OCI-LY7 (cell line): ENCODE data around the gene CEP55. TPM values are rescaled to one million over a fixed set of nuclear protein-coding genes. Genes with fewer than 3 reads are reported as not detected.

Experiments used
- BruUV-seq: library from RNA; stranded (reverse); fragments of 400-500 nt; replicated peaks from 2 replicates; lab custom pipeline; 2021; lab: Mats Ljungman, UMichigan
- CTCF ChIA-PET: fragments of 300-600 bp; sonication (Branson Sonifier 250); formaldehyde crosslinking; loops from one replicate; lab custom pipeline; 2022; ENCODE audit warnings: antibody characterized with exemption; ENCODE audit not compliant: unreplicated experiment; lab: Charles Lee
- POLR2A ChIA-PET: fragments of 300-600 bp; sonication (Branson Sonifier 250); formaldehyde crosslinking; loops from one replicate; lab custom pipeline; 2022; ENCODE audit warnings: antibody characterized with exemption; lab: Charles Lee
- DNase-seq: peaks from one replicate; pipeline ENCODE4 v3.0.0-alpha.2; 2015; ENCODE audit warnings: low spot score
- H2AFZ ChIP-seq: fragments of 200-600 bp; sonication (generic), shearing (Covaris generic); 2 replicates; pipeline ENCODE4 v1.6.1; 2014; ENCODE audit warnings: mild to moderate bottlenecking, antibody characterized with exemption, low read length, moderate library complexity
- H3K27ac ChIP-seq: fragments of 200-600 bp; sonication (generic); 2 replicates; pipeline ENCODE4 v1.5.1; 2014; ENCODE audit warnings: mixed run types, low read depth, mild to moderate bottlenecking, moderate library complexity, low read length, inconsistent platforms; ENCODE audit not compliant: poor library complexity, severe bottlenecking
- H3K36me3 ChIP-seq: fragments of 200-600 bp; sonication (generic); 2 replicates; pipeline ENCODE4 v1.6.1; 2014; ENCODE audit warnings: mild to moderate bottlenecking, antibody characterized with exemption, low read length, moderate library complexity, mixed read lengths; ENCODE audit not compliant: insufficient read depth
- H3K4me1 ChIP-seq: fragments of 200-600 bp; sonication (generic); 2 replicates; pipeline ENCODE4 v1.5.1; 2014; ENCODE audit warnings: mild to moderate bottlenecking, low read length; ENCODE audit not compliant: insufficient read depth, poor library complexity, severe bottlenecking
- H3K4me2 ChIP-seq: fragments of 200-600 bp; sonication (generic); 2 replicates; pipeline ENCODE4 v1.6.1; 2014; ENCODE audit warnings: mild to moderate bottlenecking, low read length
- H3K4me3 ChIP-seq: fragments of 200-600 bp; sonication (generic); 2 replicates; pipeline ENCODE4 v1.5.1; 2014; ENCODE audit warnings: mild to moderate bottlenecking, low read depth, low read length; ENCODE audit not compliant: poor library complexity, severe bottlenecking
- H3K79me2 ChIP-seq: fragments of 200-600 bp; sonication (generic); 2 replicates; pipeline ENCODE4 v1.6.1; 2016; ENCODE audit warnings: low read depth, mild to moderate bottlenecking, low read length, moderate library complexity, mixed read lengths; ENCODE audit not compliant: insufficient read depth
- H3K9me2 ChIP-seq: fragments of 200-600 bp; sonication (generic); 2 replicates; pipeline ENCODE4 v1.6.1; 2016; ENCODE audit warnings: mild to moderate bottlenecking, low read length, mixed read lengths; ENCODE audit not compliant: insufficient read depth
- H3K9me3 ChIP-seq: fragments of 200-600 bp; sonication (generic); 2 replicates; pipeline ENCODE4 v1.6.1; 2014; ENCODE audit warnings: mild to moderate bottlenecking, mixed run types, low read length, mixed read lengths
- H4K20me1 ChIP-seq: fragments of 200-600 bp; sonication (generic); 2 replicates; pipeline ENCODE4 v1.6.1; 2014; ENCODE audit warnings: mild to moderate bottlenecking, antibody characterized with exemption, low read length, moderate library complexity, mixed read lengths; ENCODE audit not compliant: insufficient read depth
- CTCF ChIP-seq: fragments of 200-600 bp; sonication (generic); conservative IDR thresholded peaks from 2 replicates; pipeline ENCODE4 v1.5.1; 2014; ENCODE audit warnings: mild to moderate bottlenecking, antibody characterized with exemption, low read length, moderate library complexity, mixed read lengths
- EZH2phosphoT487 ChIP-seq: fragments of 200-600 bp; sonication (generic); IDR thresholded peaks from 2 replicates; pipeline ENCODE4 v1.6.1; 2018; ENCODE audit warnings: low read depth, borderline replicate concordance, mild to moderate bottlenecking, mixed run types, antibody characterized with exemption, low read length, moderate library complexity, mixed read lengths
- intact Hi-C: fragments of 100-400 bp; cut with micrococcal nuclease; formaldehyde crosslinking; loops from one replicate; pipeline ENCODE4 v1.10.0; 2022; ENCODE audit not compliant: unreplicated experiment
- total RNA-seq, 2 experiments: library from RNA; depleted of rRNA in 1 of 2; stranded (reverse); fragments of >200 nt in 1 of 2; shearing (Covaris generic) in 1 of 2; gene quantifications; 2 replicates each; pipeline ENCODE4 v1.2.3, GENCODE V29; 2014 to 2022

The CEP55 gene
- total RNA-seq, 2 experiments from 2014 or later = 64.5 to 68.3 TPM

GRCh38 chr10:93478873-93479272, 17.5 kb upstream of the CEP55 start:
- H3K4me3 ChIP-seq = no peak overlapping the region
- H3K27ac ChIP-seq = no peak overlapping the region
- BruUV-seq = no TSS peak
- CTCF ChIA-PET = no interaction called here
- H3K9me2 ChIP-seq = no peaks in the 10 kb centered on the region
- no peak for DNase-seq
- intact Hi-C loops = no loop called here
- H3K36me3 ChIP-seq = no peaks in the 10 kb centered on the region
- peaks cover 6% of the 10 kb centered on the region for H3K4me1 ChIP-seq
- H3K9me3 ChIP-seq = no peaks in the 10 kb centered on the region
- H3K4me2 ChIP-seq = no peak overlapping the region
- H4K20me1 ChIP-seq = no peaks in the 10 kb centered on the region
- TF ChIP-seq CTCF (no peak), EZH2phosphoT487 (no peak)
- no peak overlapping the region for H2AFZ ChIP-seq
- POLR2A ChIA-PET = no interaction called here
- H3K79me2 ChIP-seq = no peaks in the 10 kb centered on the region

- intact Hi-C loops = loop anchor here (1.0 to 5.0 kb wide), 3 partner anchors 30 to 105 kb away; no protein-coding TSS in a partner anchor
- TF ChIP-seq EZH2phosphoT487 (no peak; the same call in 1 of the 2 replicates), CTCF (no peak)
- POLR2A ChIA-PET = interaction anchor here (0.9 to 2.7 kb wide), 4 partner anchors 24 to 128 kb away, joined by 3 to 14 read pairs (median 5); no protein-coding TSS in a partner anchor
- Histone ChIP-seq H3K4me2 (peak overlapping the region; percentile 71), H3K79me2 (no peaks in the 10 kb centered on the region), H3K4me1 (peaks cover 6% of the 10 kb centered on the region), H3K27ac (no peak overlapping the region), H3K4me3 (peak overlapping the region; percentile 63), H3K36me3 (no peaks in the 10 kb centered on the region), H3K9me2 (no peaks in the 10 kb centered on the region), H4K20me1 (no peaks in the 10 kb centered on the region), H2AFZ (peak overlapping the region; percentile 76; the same call in 1 of the 2 replicates), H3K9me3 (no peaks in the 10 kb centered on the region)
- DNase-seq = no peak
- no TSS peak for BruUV-seq
- CTCF ChIA-PET = interaction anchor here (2.9 kb wide), 1 partner anchor 105 kb away, joined by 15 read pairs; no protein-coding TSS in a partner anchor
Measured at GRCh38 chr10:93481637-93482144, 14.7 kb upstream of the CEP55 start.
